Brain pericyte (primary cell): ENCODE data around the gene RBM19.
"Not testable (repeated sequence)": the region's sequence is repeated elsewhere in the genome, so short reads cannot be mapped to it uniquely, and the experiment has no call there.

Experiments
- DNase-seq: peaks from one replicate; pipeline ENCODE4 v3.0.0-alpha.2; 2012; ENCODE audit warnings: low read depth, low spot score

RBM19 gene

DNA sequence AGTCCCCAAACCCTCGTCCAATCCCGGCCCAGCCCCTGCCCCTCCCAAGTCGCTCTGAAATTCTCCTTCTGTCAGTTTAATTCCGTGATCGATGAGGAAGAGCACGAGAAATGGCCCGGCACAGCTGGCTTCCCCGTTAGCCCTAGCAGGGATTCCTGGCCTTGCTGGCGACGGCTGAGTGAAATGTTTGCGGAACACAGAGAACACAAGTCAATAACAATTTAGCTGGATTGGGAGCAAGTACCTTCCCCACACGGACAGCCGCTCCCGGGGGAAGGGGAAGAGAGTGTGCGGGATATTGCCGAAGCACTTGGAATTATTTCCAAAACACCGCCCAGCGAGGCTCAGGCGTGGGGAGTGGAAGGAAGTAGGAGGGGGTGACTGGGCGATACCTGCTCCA, 134.6 kb downstream of the RBM19 start:
- DNase-seq: no peak

DNA sequence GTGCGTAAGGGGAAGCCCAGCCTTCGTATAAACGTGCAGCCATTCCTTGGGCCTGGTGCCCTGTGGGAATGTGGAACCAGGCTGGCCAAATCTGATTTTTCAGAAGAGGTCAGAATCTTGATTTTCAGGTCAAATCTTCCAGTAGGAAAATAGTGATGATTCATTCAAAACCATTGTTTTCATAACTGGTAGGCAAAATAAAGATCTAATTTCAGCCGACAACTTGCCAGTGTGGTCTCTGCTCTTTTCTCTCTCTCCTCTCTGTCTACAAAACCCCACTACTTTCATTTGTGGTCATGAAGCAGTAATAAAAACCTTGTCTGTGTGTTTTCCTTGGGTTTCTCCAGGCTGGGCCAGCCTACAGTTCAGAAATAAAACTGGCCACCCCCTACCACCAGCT, 135.1 kb downstream of the RBM19 start:
- peak; percentile 82 for DNase-seq

DNA sequence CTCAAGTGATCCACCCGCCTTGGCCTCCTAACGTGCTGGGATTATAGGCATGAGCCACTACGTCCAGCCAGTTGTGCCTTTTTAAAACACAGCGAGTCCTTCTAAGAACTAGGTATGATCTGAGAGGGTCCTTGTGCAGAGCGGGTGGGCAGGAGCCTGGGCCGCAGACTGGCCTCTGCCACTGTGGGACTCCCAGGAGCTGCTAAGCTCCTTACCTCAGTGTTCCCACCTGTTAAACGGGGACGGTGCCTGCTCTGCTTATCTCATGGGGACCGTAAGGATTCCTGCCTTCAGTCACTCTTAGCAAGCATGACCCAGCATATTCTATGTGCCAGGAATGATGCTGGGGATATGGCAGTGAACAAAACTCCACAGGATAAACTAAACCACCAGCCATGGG, 136.9 kb downstream of the RBM19 start:
- DNase-seq: no peak

DNA sequence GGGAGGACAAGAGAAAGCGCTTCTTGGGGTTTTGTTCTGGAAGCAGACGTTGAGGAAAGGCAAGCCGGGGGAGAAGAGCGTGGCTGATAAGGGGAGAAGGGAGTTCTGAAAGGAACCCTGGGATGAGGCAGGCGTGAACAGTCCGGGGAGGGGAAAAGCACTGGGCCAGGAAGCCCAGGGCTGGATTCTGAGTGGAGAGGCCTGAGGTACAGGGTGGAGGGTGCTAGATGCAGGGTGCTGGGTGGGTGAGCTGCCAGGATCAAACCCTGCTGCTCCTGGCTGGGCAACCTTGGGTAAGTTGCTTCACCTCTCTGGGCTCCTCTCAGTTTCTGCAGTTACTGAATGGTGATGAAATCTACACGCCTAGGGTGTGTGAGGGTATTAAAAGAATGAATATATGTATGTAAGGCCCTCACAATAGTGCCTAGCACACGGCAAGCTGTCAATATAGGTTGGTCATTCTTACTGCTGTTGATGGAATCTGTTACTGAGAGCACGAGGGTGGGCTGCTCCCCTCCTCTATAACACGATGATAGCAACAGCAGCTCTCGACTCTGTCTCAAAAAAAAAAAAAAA, 138.5 kb downstream of the RBM19 start:
- no peak for DNase-seq

DNA sequence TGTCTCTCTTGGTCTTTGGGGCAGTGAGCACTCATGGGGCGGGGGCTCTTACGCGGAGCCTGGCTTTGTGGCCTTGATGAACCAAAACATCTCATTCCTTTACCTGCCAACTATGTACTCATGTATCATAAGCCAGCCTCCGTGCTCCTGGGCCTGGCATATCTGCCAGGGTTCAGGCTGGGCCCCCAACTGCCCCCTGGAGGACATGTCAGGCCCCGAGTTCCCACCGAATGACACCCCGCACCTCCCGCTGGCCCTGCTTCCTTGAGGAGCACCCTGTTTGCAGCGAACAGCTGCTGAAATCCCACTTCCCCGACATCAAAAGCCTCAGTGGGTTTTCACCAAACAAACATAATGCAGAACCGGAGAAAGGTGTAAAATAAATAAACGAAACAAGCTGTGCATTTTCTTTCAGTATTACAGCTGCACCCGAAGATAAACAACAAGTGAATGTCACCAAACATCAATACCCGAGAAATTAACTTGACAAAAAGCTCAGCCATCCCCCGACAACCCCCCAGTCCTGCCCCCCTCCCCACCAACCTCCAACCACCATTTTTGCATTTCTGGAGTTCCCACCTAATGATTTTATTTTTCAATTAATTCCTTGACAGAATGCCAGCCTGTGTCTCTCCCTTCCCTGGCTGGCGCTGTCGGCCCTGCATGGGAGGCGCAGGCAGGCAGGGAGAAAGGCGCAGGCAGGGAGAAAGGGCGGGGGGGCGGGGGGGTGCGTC, 139.2 kb downstream of the RBM19 start:
- DNase-seq: no peak

DNA sequence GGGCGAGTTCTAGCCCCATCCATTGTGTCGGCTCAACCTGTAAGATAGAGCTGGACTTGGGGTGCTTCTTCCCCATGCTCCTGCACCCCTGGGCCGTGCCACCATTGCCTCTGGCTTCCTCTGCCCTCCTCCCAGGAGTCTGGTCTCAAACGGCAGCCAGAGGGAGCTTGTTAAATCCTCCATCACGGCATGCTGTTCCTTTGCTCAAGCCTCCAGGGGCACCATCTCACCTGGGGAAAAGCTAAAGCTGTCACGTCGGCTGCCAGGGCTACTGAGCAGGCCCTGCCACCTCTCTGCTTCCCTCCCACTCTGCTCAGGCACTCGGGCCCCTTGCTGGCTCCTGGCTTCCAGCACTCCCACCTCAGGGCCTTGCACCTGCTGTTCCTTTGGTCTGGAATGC, 140.4 kb downstream of the RBM19 start:
- no peak for DNase-seq

DNA sequence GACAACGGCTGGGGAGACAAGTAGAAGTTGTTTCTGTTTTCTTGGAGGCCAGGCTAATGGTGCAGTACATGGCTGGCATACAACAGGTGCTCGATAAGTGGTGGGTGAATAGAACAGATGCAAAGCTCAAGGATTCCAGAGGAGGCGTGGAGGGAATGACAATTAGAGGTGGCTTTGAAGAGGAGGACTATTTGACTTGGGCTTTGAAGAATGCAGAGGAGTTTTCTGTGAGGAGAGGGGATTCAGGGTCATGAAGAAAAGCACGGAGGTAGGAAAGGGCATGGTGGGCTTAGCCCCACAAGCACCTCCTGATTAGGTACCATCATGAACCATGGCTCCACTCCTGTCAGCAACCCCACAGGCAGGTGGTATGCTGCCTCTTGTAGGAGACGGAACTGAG, 142.3 kb downstream of the RBM19 start:
- no peak for DNase-seq

DNA sequence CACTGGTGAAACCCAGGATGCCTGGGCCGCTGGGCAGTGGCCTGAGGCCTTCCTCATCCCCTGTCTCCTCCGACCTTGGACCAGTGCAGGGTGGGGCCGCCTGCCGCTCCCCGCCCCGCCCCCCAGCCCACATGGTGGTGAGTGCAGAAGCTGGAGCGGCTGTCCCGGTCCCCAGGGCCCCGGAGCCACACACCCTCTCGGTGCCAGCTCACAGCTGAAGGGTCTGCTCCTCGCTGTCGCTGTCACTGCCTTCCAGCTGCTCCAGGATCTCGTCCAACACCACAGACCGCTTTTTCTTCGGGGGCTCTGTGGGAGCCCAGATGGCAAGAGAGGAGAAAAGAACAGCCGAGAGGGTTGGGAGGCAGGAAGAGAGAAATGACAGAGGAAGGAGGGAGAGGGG, 143.1 kb downstream of the RBM19 start:
- DNase-seq: no peak

DNA sequence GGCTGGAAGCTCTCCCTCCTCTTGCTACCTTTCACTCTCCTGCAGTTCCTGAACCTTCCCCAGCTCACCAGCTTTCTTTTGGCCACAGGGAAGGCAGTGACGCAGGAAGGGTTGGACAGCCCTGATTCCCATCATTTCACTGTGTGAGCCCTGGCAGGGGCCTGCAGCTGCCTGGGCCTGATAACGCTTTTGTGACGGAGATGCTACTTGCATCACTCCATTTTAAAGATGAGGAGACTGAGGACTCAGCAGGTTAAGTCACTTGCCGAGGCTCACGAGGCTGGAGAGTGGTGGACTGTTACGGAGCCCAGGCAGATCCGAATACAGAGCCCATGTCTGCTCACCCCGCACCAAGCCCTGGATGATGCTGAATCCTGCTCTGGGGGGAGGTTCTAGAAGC, 145.3 kb downstream of the RBM19 start:
- DNase-seq: no peak

DNA sequence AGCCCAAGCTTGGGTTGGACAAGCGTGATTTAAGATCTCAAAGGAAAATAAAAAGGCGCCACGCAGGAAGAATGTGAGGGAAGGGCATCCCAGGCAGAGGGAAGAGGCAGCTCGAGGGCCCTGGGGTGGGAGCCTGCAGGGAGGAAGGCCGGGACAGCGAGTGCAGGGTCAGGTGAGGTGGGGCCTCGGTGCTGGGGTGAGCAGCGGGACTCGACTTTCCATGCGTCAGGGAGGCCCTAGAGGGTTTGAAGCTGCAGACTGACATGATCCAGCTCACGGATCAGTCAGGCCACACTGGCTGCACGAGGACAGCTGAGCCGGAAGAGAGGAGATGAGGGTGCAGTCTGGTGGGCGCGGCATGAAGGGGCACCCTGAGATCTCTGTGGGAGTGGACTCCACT, 145.8 kb downstream of the RBM19 start:
- no peak for DNase-seq

DNA sequence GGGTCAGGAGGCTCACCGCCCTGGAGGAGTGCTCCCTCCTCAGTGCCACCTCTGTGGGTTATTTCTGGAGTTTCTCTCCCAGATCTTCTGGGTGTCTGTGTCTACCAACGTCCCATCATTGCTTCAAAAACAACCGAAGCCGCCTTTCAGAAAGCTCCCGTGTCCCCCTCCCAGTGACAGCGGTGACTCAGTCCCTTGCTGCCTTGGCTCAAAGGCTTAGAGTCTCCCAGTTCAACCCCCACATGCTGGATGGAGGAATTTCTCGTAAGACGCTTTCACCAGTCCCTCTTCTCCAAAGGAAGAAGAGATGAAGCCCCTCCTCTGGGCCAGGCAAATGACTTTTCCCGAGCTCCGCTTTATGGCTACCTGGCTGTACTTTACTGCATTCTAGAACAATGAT, 146.6 kb downstream of the RBM19 start:
- DNase-seq: no peak

DNA sequence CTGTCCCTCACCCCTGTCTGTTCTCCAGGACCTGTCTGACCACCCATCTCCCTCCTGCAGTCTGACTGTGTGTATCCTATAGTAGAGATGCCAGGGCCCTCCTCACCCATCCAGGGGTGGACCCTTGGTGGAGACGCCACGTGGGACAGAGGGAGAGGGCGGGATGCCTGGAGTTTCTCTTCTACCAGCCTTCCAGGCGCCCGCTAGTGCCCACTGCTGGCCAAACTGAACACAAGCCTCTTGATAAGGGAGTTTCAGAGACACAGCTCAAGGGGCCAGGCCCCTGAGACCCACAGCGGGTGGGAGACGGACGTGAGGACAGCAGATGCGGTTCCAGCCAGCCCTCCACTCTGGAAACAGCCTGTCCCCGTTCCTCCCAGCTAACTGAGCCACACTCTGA, 147.3 kb downstream of the RBM19 start:
- DNase-seq: no peak

DNA sequence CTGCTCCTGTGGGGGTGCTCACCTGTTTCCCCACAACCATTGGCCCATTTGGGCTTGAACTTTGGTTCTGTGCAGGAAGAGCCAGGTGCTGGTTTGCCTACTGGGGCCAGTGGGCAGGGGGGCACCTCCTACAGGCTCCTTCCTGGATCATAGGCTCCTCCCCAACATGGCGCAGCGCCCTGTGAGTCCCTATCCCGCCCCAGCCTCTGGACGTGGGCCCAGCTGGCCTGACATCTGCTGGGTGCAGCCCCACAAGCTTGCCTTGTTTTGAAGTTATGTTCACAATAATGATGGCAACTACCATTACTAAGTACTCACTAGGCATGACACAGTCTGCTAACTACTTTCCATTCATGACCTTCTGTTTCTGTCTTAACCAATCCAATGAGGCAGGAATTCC, 147.8 kb downstream of the RBM19 start:
- no peak for DNase-seq

DNA sequence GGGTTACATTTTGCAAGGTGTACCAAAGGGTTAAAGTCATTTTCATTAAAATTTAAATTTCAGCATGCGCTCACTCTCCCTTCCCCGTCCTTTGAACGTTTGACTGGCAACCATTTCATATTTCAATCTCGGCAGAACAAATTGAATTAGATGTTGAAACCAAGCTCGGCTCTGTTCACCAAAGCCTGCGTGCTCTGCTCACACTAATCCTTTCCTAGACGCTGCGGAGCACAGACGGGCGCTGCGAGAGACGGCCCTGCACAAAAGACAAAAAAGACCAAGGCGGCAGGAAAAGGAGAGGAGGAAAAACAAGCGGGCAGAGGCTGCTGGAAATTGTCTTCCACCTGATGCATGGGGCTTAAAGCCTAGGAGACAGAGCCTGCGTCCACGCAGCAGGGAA, 149.3 kb downstream of the RBM19 start:
- no peak for DNase-seq

DNA sequence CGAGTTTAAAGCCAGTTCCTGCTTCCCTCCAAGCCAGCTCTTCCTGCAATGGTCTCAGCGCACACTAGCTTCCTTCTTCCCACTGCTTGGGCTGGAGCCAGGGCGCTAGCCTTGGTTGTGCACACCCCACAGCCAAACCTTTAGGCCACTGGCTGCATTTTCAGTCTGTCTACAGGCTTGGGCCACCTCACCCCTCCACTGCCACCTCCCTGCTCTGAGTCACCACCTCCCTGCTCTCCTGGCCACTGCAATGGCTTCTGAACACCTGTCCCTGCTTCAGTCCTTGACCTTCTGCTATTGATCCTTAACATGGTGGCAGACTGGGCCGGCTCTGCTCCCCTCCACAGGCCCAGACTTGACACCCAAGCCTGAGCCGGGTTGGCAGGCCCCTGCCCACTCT, 151.1 kb downstream of the RBM19 start:
- DNase-seq: no peak

DNA sequence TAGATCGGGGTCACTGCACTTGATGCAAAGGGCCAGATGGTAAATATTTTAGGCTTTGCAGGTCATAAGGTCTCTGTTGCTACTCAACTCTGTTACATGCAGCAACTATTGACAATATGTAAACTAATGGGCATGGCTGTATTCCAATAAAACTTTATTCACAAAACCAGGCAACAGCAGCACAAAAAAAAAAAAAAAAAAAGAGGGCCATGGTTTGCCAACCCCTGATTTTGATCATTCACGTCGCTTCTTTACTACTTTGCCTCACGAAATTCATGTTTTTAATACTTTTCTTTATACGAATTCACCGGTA, 152.9 kb downstream of the RBM19 start:
- DNase-seq: no peak

DNA sequence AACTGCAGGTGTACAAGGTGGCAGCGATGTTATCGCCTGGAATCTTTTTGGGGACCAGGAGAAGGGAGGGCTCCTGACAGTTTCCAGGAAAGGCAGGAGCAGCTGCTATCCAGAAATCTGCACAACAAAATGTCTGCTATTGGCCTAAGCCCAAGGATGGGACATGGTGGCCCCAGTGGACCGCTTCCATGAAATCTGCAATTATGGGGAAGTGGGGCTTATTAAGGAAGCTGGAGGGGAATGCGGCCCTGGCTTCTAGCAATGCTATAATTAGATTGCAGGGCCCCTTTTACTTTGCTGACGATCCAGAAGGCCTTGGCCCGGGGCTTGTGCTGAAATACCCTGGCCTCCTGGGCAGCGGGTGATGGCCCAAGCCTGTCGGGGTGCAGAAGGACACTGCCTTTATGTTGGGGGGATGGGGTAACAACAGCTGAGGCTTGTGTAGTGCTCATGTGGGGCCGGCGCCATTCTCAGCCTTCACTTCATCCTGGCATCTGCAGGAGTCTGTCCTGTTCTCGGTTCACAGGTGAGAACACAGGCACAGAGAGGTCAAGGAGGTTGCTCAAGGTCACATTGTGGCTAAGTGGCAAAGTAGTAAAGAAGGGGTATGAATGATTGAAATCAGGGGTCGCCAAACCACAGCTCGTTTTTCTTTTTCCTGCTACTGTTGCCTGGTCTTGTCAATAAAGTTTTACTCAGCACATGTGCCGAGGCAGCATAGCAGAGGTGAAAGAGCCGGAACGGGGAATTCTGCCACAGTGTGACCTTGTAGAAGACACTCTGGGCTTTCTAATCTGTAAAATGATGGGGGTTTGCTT, 153.5 kb downstream of the RBM19 start:
- DNase-seq: no peak

DNA sequence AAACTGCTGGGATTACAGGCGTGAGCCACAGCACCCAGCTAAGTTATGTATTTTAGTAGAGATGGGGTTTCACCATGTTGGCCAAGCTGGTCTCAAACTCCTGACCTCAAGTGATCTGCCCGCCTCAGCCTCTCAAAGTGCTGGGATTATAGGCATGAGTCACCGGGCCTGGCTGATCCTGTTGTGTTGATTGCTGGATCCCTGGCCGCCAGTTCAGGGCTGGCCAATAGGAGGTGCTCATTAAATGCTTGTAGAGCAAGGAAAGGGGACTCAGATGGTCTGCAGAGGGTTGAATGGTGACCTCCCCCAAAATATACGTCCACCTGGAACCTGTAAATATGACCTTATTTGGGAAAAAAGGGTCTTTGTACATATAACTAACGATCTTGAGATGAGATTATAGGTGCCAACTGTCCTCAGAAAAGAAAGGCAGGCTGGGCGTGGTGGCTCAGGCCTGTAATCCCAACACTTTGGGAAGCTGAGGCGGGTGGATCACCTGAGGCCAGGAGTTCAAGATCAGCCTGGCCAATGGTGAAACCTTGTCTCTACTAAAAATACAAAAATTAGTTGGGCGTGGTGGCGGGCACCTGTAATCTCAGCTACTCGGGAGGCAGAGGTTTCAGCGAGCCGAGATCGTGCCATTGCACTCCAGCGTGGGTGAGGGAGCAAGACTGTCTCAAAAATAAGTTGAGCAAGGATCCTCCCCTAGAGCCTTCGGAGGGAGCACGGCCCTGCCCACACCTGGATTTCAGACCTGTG, 156.5 kb downstream of the RBM19 start:
- not testable (repeated sequence) for DNase-seq

DNA sequence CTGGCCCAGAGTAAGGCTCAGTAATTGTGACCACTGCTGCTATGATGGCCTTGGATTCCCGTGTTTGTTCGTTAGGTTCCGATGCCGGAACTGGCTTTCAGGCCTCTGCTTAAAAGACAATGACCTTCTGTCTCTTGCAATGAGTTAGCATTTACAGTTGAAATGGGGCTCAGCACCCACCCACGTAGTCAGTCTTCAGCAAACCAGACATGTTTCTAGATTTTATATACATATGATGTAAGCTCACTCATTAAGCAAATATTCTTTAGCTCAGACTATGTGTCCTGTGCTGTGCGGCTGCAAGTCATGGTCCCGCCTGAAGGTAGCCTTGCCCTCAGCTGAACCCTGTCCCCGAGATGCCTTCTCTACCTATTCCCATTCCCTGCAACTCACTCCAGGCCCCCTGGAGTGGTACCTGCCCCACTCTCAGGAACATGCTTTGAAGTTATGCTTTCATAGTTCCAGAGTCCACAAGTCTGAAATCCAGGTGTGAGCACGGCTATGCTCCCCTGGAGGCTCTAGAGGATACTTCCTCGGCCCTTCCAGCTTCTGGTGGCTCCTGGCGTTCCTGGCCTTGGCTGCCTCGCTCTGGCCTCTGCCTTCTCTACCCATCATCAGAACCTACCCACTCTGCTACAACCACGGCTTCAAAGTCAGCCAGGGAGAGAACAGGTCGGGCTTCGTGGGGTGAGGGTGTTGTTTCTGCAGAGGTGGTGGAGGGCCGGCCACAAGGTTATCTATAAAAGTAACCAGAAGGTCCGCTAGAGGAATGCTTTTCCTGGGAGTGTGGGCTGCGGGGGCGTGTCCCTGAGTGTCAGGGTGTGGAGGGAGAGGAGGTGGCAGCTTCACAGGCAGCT, 157.8 kb downstream of the RBM19 start:
- DNase-seq: no peak

DNA sequence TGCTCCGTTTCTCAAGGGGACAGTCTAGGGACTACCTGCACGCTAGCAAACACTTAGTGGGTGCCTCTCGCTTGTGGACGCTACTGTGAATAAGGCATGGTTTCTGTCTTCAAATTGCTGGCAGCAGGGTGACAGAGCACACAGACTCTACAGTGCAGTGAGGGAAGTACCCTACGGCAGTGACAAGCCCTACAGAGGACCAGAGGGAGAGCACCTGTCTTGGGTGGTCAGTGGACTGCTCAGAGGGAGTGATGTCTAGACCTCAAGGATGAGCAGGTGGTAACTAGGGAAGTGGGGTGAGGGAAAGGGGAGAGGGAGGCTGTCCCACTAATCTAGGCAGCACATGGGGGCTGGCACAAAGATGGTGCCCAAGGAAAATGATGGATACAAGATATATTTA, 160.5 kb downstream of the RBM19 start:
- DNase-seq: no peak

DNA sequence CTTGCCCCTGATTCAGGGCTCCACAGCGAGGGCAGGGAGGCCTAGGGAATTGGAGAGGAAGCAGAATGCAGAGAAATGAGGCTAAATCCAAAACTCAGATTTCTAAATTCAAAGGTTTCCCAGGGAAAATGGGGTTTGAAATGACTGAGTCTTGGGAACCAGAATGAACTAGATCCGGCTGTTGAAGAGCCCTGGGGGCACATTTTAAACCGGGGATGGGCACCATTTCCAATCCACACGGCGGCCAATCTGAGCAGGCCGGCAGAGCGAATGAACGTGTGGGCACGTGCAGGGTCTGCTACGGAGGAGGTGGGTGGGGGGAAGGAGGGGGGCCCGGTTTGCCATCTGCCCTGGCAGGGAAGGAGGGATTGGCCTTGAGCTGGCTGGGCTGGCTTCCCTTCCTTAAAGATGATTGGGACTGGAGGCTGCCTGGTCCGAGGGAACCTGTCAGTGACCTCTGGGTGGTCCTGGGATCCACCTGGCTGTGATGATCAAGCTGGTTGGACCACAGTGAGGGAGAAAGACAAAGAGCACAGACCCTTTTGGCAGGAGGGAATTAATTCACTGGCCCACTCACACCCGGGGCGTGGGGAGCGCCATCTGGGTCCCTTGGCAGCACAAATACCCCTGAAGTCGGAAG, 161.0 kb downstream of the RBM19 start:
- DNase-seq: no peak
